GM23338 (cell line): Measurements from ENCODE around the gene GSC2.

Experiments used
- CTCF ChIP-seq, 2 experiments: fragments of 200-600 bp in 1 of 2; sonication (generic) in 1 of 2; conservative IDR thresholded peaks; 2 replicates each; pipeline versions ENCODE4 v1.5.1 to v1.6.1; 2016 to 2017; ENCODE audit warnings: antibody characterized with exemption in 2 of 2, low read depth in 2 of 2, mild to moderate bottlenecking in 2 of 2, moderate library complexity in 1 of 2
- ETS1 ChIP-seq: IDR thresholded peaks from 2 replicates; pipeline ENCODE4 v1.6.1; 2016; ENCODE audit warnings: antibody characterized with exemption
- EZH2 ChIP-seq: fragments of 200-600 bp; sonication (generic); IDR thresholded peaks from one replicate; pipeline ENCODE4 v1.8.0; 2017; ENCODE audit warnings: antibody characterized with exemption, mild to moderate bottlenecking, low read depth; ENCODE audit not compliant: unreplicated experiment
- EZH2phosphoT487 ChIP-seq: fragments of 200-600 bp; sonication (generic); IDR thresholded peaks from one replicate; pipeline ENCODE4 v1.8.1; 2018; ENCODE audit warnings: antibody characterized with exemption; ENCODE audit not compliant: unreplicated experiment
- POLR2AphosphoS5 ChIP-seq: IDR thresholded peaks from 2 replicates; pipeline ENCODE4 v1.6.1; 2016; ENCODE audit warnings: antibody characterized with exemption, low read depth
- ZNF462 ChIP-seq: fragments of 250-450 bp; sonication (Bioruptor Pico); IDR thresholded peaks from 2 replicates; pipeline ENCODE4 v1.5.0; 2020; ENCODE audit warnings: mild to moderate bottlenecking, moderate library complexity

GRCh38 chr22:19114984-19115552, 35.0 kb downstream of the GSC2 start:
- TF ChIP-seq CTCF (conservative IDR thresholded peaks at IDR 0.05; ENCODE audit: low read depth in 2 of 2) (no peak), POLR2AphosphoS5 (no peak), EZH2phosphoT487 (no peak), EZH2 (no peak), ETS1 (no peak), ZNF462 (no peak)
